ENCODE results near the gene TRIM56. TPM values are rescaled to one million over a fixed set of nuclear protein-coding genes. Genes with fewer than 3 reads are reported as not detected.
"Not testable (repeated sequence)": the region's sequence is repeated elsewhere in the genome, so short reads cannot be mapped to it uniquely, and the experiment has no call there.

Gene TRIM56, protein sequence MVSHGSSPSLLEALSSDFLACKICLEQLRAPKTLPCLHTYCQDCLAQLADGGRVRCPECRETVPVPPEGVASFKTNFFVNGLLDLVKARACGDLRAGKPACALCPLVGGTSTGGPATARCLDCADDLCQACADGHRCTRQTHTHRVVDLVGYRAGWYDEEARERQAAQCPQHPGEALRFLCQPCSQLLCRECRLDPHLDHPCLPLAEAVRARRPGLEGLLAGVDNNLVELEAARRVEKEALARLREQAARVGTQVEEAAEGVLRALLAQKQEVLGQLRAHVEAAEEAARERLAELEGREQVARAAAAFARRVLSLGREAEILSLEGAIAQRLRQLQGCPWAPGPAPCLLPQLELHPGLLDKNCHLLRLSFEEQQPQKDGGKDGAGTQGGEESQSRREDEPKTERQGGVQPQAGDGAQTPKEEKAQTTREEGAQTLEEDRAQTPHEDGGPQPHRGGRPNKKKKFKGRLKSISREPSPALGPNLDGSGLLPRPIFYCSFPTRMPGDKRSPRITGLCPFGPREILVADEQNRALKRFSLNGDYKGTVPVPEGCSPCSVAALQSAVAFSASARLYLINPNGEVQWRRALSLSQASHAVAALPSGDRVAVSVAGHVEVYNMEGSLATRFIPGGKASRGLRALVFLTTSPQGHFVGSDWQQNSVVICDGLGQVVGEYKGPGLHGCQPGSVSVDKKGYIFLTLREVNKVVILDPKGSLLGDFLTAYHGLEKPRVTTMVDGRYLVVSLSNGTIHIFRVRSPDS
- 12.5 TPM for polyA plus RNA-seq (2013, experiment 1 of 2)
- 11.5 TPM for polyA plus RNA-seq (2013, experiment 2 of 2)

DNA sequence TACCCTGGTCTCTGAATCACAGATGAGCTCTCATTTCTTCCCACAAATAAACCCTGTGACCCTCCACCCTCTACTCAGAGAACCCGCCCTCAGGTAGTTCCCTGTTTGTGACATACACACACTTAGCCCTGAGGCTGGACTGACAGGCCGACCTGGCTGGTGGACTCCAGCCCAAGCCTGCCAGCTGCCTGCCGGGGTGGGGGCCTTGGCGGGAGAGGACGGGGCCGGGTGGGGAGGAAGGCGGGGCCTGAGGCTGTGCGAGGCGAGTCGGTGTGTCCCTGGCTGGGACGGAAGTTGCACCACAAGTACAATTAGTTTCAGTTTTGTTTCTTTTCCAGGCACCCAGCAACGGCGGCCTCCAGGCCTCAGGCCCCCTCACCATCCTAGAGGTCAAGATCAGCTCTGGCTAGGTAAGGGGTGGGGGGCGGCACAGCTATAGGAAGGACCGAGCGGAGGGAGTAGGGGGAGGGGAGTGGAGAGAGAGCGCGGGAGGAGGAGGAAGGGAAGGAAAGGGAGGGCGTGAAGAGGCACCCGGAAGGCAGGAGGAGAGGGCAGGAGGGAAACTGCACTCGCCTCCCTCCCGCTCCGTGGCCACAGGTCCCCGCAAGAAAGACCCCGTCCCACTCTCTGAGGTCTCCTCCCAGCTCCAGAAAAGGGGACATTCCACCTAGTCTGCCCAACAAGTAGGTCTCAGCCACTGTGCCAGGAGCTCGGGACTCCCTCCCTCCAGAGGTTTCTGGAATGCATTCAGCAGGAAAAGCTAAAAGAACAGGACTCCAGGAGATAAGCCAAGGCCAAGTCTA, at the start of gene TRIM56:
TSS of gene TRIM56 (plus strand) at position 320 of the 803 bp plus-strand sequence. CDS start 1,832 bp downstream, outside the sequence.
- Histone ChIP-seq H4K91ac (ENCODE audit: low read length) (peak within 1 kb of the TSS; percentile 80), H3K4me3 (ENCODE audit: insufficient read depth in 1 of 2, low read depth in 1 of 2, low read length in 2 of 2) (peak within 1 kb of the TSS; percentile 64 to 94), H3K4ac (ENCODE audit: low read depth in 1 of 2, low read length in 2 of 2) (peak within 1 kb of the TSS; percentile 66 to 80), H3K23ac (ENCODE audit: low read length in 2 of 2) (no peak within 1 kb of the TSS), H2BK12ac (ENCODE audit: low read length in 2 of 2) (peak within 1 kb of the TSS; percentile 31 to 61), H3K14ac (ENCODE audit: low read length in 2 of 2) (peak within 1 kb of the TSS in 1 of 2 experiments; percentile 81), H2AK5ac (ENCODE audit: low read length, severe bottlenecking) (no peak within 1 kb of the TSS), H3K4me2 (ENCODE audit: low read length, poor library complexity, severe bottlenecking) (peak within 1 kb of the TSS; percentile 54), H3K36me3 (ENCODE audit: control insufficient read depth in 1 of 2, insufficient read depth in 2 of 2, low read depth in 1 of 2, low read length in 2 of 2) (peaks cover 21 to 38% of the 10 kb centered on the region in 2 experiments), H2BK120ac (ENCODE audit: low read depth, low read length) (peak within 1 kb of the TSS; percentile 50), H2BK5ac (ENCODE audit: low read depth, low read length, poor library complexity, severe bottlenecking) (peak within 1 kb of the TSS; percentile 85), H3K27me3 (ENCODE audit: control insufficient read depth in 1 of 2, insufficient read depth in 1 of 2, low read length in 2 of 2) (no peaks in the 10 kb centered on the region), H2BK15ac (ENCODE audit: low read depth, poor library complexity, severe bottlenecking) (peak within 1 kb of the TSS; percentile 97), H3K9me3 (ENCODE audit: control insufficient read depth, low read length) (no peaks in the 10 kb centered on the region), H3K27ac (ENCODE audit: low read length, poor library complexity, severe bottlenecking) (peak within 1 kb of the TSS; percentile 66), H3K79me1 (replicated peaks; ENCODE audit: low read length, poor library complexity, severe bottlenecking) (peaks cover 17% of the 10 kb centered on the region), H2AFZ (ENCODE audit: low read depth, low read length) (peak within 1 kb of the TSS; percentile 67), H3K18ac (ENCODE audit: low read depth in 1 of 2, low read length in 2 of 2) (peak within 1 kb of the TSS; percentile 89 to 98), H3K4me1 (ENCODE audit: control insufficient read depth, insufficient read depth, low read depth, low read length) (peaks cover 27% of the 10 kb centered on the region), H3K9ac (ENCODE audit: low read length) (peak within 1 kb of the TSS; percentile 96), H4K8ac (ENCODE audit: low read length) (peak within 1 kb of the TSS; percentile 90)
- DNase-seq, result peak; percentile 89
- WGBS, result 3% methylated on average over 10 of the region's 26 CpGs

DNA sequence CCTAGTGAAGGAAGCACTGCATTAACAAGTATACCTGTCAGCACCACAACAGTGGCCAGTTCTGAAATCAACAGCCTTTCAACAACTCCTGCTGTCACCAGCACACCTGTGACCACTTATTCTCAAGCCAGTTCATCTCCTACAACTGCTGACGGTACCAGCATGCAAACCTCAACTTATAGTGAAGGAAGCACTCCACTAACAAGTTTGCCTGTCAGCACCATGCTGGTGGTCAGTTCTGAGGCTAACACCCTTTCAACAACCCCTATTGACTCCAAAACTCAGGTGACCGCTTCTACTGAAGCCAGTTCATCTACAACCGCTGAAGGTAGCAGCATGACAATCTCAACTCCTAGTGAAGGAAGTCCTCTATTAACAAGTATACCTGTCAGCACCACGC, 49.3 kb upstream of the TRIM56 start:
- Histone ChIP-seq H3K4me1 (ENCODE audit: control insufficient read depth, insufficient read depth, low read depth, low read length) (no peaks in the 10 kb centered on the region), H2BK15ac (ENCODE audit: low read depth, poor library complexity, severe bottlenecking) (no peak overlapping the region), H3K4me3 (ENCODE audit: insufficient read depth in 1 of 2, low read depth in 1 of 2, low read length in 2 of 2) (no peak overlapping the region), H3K27ac (ENCODE audit: low read length, poor library complexity, severe bottlenecking) (no peak overlapping the region), H2BK120ac (ENCODE audit: low read depth, low read length) (no peak overlapping the region), H3K4me2 (ENCODE audit: low read length, poor library complexity, severe bottlenecking) (no peak overlapping the region), H2BK5ac (ENCODE audit: low read depth, low read length, poor library complexity, severe bottlenecking) (no peak overlapping the region), H2BK12ac (ENCODE audit: low read length in 2 of 2) (no peak overlapping the region), H3K27me3 (ENCODE audit: control insufficient read depth in 1 of 2, insufficient read depth in 1 of 2, low read length in 2 of 2) (peaks cover 36 to 39% of the 10 kb centered on the region in 2 experiments), H2AFZ (ENCODE audit: low read depth, low read length) (no peak overlapping the region), H2AK5ac (ENCODE audit: low read length, severe bottlenecking) (no peak overlapping the region), H3K36me3 (ENCODE audit: control insufficient read depth in 1 of 2, insufficient read depth in 2 of 2, low read depth in 1 of 2, low read length in 2 of 2) (no peaks in the 10 kb centered on the region), H4K8ac (ENCODE audit: low read length) (no peak overlapping the region), H4K91ac (ENCODE audit: low read length) (no peak overlapping the region), H3K9ac (ENCODE audit: low read length) (no peak overlapping the region), H3K18ac (ENCODE audit: low read depth in 1 of 2, low read length in 2 of 2) (no peak overlapping the region), H3K9me3 (ENCODE audit: control insufficient read depth, low read length) (peaks cover 28% of the 10 kb centered on the region), H3K23ac (ENCODE audit: low read length in 2 of 2) (no peak overlapping the region), H3K4ac (ENCODE audit: low read depth in 1 of 2, low read length in 2 of 2) (no peak overlapping the region), H3K14ac (ENCODE audit: low read length in 2 of 2) (no peak overlapping the region), H3K79me1 (replicated peaks; ENCODE audit: low read length, poor library complexity, severe bottlenecking) (no peaks in the 10 kb centered on the region)
- no peak for DNase-seq
- 71% methylated on average over 4 of the region's 4 CpGs for WGBS

DNA sequence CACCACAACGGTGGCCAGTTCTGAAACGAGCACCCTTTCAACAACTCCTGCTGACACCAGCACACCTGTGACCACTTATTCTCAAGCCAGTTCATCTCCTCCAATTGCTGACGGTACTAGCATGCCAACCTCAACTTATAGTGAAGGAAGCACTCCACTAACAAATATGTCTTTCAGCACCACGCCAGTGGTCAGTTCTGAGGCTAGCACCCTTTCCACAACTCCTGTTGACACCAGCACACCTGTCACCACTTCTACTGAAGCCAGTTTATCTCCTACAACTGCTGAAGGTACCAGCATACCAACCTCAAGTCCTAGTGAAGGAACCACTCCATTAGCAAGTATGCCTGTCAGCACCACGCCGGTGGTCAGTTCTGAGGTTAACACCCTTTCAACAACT, 44.0 kb upstream of the TRIM56 start:
- H4K91ac ChIP-seq (ENCODE audit: low read length); H3K18ac ChIP-seq (ENCODE audit: low read depth in 1 of 2, low read length in 2 of 2); H2BK12ac ChIP-seq (ENCODE audit: low read length in 2 of 2); H2BK120ac ChIP-seq (ENCODE audit: low read depth, low read length); H2AFZ ChIP-seq (ENCODE audit: low read depth, low read length); H3K36me3 ChIP-seq (ENCODE audit: control insufficient read depth in 1 of 2, insufficient read depth in 2 of 2, low read depth in 1 of 2, low read length in 2 of 2); H3K4me2 ChIP-seq (ENCODE audit: low read length, poor library complexity, severe bottlenecking); H3K79me1 ChIP-seq (replicated peaks; ENCODE audit: low read length, poor library complexity, severe bottlenecking); H3K9ac ChIP-seq (ENCODE audit: low read length); H4K8ac ChIP-seq (ENCODE audit: low read length); H3K23ac ChIP-seq (ENCODE audit: low read length in 2 of 2); H3K14ac ChIP-seq (ENCODE audit: low read length in 2 of 2); H3K4ac ChIP-seq (ENCODE audit: low read depth in 1 of 2, low read length in 2 of 2); H2BK5ac ChIP-seq (ENCODE audit: low read depth, low read length, poor library complexity, severe bottlenecking); H3K4me3 ChIP-seq (ENCODE audit: insufficient read depth in 1 of 2, low read depth in 1 of 2, low read length in 2 of 2); H3K27ac ChIP-seq (ENCODE audit: low read length, poor library complexity, severe bottlenecking); H2AK5ac ChIP-seq (ENCODE audit: low read length, severe bottlenecking); DNase-seq; H2BK15ac ChIP-seq (ENCODE audit: low read depth, poor library complexity, severe bottlenecking); H3K4me1 ChIP-seq (ENCODE audit: control insufficient read depth, insufficient read depth, low read depth, low read length): not testable (repeated sequence)
- WGBS, result 83% methylated on average over 6 of the region's 6 CpGs
- Histone ChIP-seq H3K9me3 (ENCODE audit: control insufficient read depth, low read length) (peaks cover 54% of the 10 kb centered on the region), H3K27me3 (ENCODE audit: control insufficient read depth in 1 of 2, insufficient read depth in 1 of 2, low read length in 2 of 2) (peaks cover 26 to 36% of the 10 kb centered on the region in 2 experiments)
